ENCODE measurements around the gene HOXA6.
A peak's percentile ranks its signal among the peaks of the same experiment; 100 is the strongest.

The HOXA6 gene

DNA sequence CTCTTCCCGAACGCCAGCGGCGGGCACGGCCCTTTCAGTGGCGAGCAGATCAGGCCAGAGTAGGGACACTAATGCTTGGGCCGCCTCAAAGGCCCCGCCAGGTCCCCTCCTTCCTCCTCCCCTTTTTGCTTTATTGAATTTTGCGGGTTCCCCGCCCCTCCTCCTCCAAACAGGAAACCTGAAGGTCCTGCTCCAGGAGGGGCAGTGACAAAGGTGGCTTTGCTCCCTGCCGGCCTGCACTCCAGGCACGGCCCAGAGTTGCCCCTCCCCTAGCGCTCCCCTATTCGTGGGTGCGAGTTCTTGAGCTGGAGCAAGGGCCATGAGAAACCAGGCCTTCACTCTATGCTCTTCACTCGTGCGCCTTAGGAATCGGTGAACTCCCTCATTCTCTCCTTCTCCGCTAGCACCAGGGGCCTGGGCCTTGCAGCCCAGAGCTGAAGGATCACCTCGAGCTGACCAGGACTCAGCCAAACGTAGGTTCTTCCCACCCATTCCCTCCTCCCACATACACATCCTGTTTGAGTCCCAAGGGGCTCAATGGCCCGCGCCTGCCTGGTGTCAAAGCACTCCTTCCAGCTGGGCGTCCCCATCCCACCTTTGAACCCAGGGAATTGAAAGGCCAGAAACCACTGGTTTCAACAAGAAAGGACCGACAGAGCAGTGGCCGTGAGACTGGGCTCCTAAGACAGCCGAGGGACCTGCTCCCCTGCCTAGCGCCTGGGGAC, 619 bp upstream of the HOXA6 start:
- intact Hi-C loops (cut with DNase I; ENCODE audit: low total_unique reads) = no loop called here
- DNase-seq = peak in 1 of 2 donors; percentile 80
- peaks cover 10 to 43% (median 35%) of the 10 kb centered on the region in 4 donors for H3K4me1 ChIP-seq
- TF ChIP-seq, protein P1, sequence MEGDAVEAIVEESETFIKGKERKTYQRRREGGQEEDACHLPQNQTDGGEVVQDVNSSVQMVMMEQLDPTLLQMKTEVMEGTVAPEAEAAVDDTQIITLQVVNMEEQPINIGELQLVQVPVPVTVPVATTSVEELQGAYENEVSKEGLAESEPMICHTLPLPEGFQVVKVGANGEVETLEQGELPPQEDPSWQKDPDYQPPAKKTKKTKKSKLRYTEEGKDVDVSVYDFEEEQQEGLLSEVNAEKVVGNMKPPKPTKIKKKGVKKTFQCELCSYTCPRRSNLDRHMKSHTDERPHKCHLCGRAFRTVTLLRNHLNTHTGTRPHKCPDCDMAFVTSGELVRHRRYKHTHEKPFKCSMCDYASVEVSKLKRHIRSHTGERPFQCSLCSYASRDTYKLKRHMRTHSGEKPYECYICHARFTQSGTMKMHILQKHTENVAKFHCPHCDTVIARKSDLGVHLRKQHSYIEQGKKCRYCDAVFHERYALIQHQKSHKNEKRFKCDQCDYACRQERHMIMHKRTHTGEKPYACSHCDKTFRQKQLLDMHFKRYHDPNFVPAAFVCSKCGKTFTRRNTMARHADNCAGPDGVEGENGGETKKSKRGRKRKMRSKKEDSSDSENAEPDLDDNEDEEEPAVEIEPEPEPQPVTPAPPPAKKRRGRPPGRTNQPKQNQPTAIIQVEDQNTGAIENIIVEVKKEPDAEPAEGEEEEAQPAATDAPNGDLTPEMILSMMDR (IDR thresholded peaks at IDR 0.05) = no peak
- peak overlapping the region; percentile 66 to 78 for H3K4me3 ChIP-seq
- peak overlapping the region; percentile 71 to 94 for H3K27ac ChIP-seq
- H3K27me3 ChIP-seq = no peaks in the 10 kb centered on the region
- H3K36me3 ChIP-seq = peaks cover 25 to 33% (median 25%) of the 10 kb centered on the region in 3 donors
- no peaks in the 10 kb centered on the region for H3K9me3 ChIP-seq

DNA sequence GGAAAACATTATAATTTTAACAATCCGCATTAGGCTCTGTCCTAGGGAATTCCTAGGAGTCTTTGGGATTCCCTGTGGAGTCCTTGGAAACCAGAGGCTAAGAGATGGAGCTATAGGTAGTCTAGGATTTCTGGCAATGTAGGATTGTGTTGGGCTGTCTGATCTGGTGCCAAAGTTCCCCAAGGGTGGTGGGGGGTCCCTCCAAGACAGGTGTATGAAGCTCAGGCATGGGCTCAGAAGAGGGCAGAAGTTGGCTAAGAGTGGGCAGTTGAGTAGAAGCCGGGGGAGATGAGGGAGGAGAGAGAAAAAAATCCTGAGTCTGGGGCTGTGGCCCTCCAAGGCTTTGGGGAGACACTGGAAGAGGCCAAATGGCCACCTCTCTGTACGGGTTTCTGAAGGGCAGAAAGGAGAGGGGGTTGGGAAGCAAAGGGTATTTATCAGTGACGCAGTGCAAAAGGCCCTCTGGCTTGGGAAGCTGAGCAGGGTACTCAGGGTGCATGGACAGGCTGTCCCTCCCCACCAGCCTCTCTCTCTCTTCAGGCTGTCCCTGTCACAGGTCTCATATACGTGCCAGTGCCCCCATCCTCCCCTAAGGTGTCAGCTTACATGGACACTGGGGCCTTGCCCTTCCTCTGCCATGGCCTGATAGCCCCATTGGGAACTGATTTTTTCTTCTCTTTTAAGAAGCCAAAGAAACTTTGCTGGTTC, 929 bp downstream of the HOXA6 start:
- DNase-seq = no peak
- peaks cover 34 to 44% (median 37%) of the 10 kb centered on the region in 3 donors for H3K36me3 ChIP-seq
- no peaks in the 10 kb centered on the region for H3K9me3 ChIP-seq
- no peaks in the 10 kb centered on the region for H3K27me3 ChIP-seq
- TF ChIP-seq, protein P1 (IDR thresholded peaks at IDR 0.05) = no peak
- H3K4me3 ChIP-seq = no peak overlapping the region
- H3K4me1 ChIP-seq = peaks cover 10 to 36% (median 29%) of the 10 kb centered on the region in 4 donors
- peak overlapping the region; percentile 71 to 94 for H3K27ac ChIP-seq
- intact Hi-C loops (cut with DNase I; ENCODE audit: low total_unique reads) = no loop called here

DNA sequence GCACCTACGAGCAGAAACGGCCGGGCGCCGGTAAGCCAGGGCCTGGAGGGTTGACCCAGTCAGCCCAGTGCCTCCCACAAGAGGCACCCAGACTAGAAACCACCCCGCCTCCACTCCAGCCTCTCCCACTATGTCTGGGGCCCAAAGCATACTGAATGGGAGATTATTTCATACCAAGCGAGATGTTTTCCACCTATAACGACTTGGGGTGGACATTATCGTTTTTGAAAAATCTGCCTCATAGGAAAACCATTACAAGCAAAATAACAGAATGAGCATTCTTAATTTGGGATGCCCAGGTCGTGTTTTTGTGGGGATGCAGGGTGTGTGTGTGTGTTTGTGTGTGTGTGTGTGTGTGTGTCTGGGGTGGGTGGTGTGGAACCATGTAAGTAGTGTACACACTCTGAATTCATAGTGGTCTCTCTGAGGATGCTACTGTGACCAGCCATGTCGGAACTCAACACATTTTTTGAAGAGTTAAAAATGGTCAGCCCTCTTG, 1.6 kb downstream of the HOXA6 start:
- TF ChIP-seq, protein P1 (IDR thresholded peaks at IDR 0.05) = no peak
- H3K9me3 ChIP-seq = no peaks in the 10 kb centered on the region
- intact Hi-C loops (cut with DNase I; ENCODE audit: low total_unique reads) = no loop called here
- DNase-seq = no peak
- H3K27me3 ChIP-seq = no peaks in the 10 kb centered on the region
- peaks cover 10 to 36% (median 29%) of the 10 kb centered on the region in 4 donors for H3K4me1 ChIP-seq
- H3K27ac ChIP-seq = no peak overlapping the region
- H3K36me3 ChIP-seq = peaks cover 37 to 47% (median 40%) of the 10 kb centered on the region in 3 donors
- H3K4me3 ChIP-seq = no peak overlapping the region

DNA sequence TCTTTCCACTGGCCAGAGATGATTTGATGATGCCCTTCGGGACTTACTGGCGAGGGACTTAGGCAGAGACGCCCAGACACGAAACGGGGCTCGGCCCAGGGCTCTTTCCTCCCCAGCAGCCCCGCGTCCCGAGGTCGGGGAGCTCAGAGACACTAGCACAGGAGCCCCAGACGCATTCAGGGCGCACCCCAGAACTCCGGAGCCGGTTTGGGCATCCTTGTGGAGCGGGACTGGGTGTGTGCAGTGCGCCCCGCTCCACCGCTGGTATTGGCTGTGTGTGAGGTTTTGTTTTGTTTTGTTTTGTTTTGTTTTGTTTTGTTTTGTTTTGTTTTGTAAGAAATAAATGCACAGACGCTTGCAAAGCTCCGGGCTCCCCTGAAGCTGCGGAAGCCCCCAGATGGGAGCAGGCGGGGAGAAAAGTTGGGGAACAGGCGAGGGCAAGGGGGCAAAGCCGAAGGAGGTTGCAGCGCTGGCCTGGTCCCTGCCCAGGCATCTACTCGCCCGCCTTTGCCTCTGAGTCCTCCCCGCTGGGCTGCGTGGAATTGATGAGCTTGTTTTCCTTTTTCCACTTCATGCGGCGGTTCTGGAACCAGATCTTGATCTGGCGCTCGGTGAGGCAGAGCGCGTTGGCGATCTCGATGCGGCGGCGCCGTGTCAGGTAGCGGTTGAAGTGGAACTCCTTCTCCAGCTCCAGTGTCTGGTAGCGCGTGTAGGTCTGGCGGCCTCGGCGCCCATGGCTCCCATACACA, 2.2 kb downstream of the HOXA6 start:
- intact Hi-C loops (cut with DNase I; ENCODE audit: low total_unique reads) = no loop called here
- H3K4me1 ChIP-seq = peaks cover 10 to 35% (median 27%) of the 10 kb centered on the region in 4 donors
- TF ChIP-seq, protein P1 (IDR thresholded peaks at IDR 0.05) = no peak
- H3K36me3 ChIP-seq = peaks cover 40 to 47% (median 42%) of the 10 kb centered on the region in 3 donors
- H3K27me3 ChIP-seq = no peaks in the 10 kb centered on the region
- H3K27ac ChIP-seq = no peak overlapping the region
- DNase-seq = peak in 1 of 2 donors; percentile 64
- no peak overlapping the region for H3K4me3 ChIP-seq
- H3K9me3 ChIP-seq = no peaks in the 10 kb centered on the region

DNA sequence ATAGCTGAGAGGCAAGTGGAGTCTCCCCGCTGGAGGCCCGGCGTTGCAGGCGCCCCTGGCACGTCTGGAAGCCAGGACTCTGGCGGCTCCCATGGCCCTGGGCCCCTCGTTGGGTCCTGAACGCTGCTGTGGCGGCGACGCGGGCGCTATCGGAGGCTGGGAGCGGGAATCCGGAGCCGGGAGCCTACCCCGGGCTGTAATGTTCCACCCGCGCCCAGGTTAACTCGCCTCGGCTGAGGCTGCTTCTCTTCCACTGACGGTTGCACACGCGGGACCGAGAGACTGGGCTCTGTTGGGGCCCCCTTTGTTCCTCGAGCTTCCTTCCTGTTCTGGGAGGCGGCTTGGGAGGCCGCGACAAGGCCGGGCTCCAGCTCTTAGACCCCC, 2.8 kb downstream of the HOXA6 start:
- no peak overlapping the region for H3K27ac ChIP-seq
- H3K4me1 ChIP-seq = peaks cover 10 to 29% (median 24%) of the 10 kb centered on the region in 4 donors

More for the DNA sequence above, 2.8 kb downstream of the HOXA6 start:
- Histone ChIP-seq H3K4me3 (no peak overlapping the region), H3K9me3 (no peaks in the 10 kb centered on the region), H3K36me3 (peaks cover 45 to 49% (median 48%) of the 10 kb centered on the region in 3 donors), H3K27me3 (no peaks in the 10 kb centered on the region)
- TF ChIP-seq, protein P1 (IDR thresholded peaks at IDR 0.05) = no peak
- DNase-seq = peak in 1 of 2 donors; percentile 55
- intact Hi-C loops (cut with DNase I; ENCODE audit: low total_unique reads) = loop anchor here (5.0 kb wide), 1 partner anchor 47 kb away; the partner anchor contains the start of gene HOXA1

Measured in tibial artery (tissue), 4 donors.